RCC 7860 (cell line): ENCODE data around the gene FBXL20.
"Not testable (repeated sequence)": the region's sequence is repeated elsewhere in the genome, so short reads cannot be mapped to it uniquely, and the experiment has no call there.

ENCODE experiments used
- DNase-seq: peaks from one replicate; pipeline ENCODE4 v3.0.0-alpha.2; 2015; ENCODE audit warnings: low spot score
- FAIRE-seq: peaks from 2 replicates; lab custom pipeline; 2012; peaks lifted over from hg19 to GRCh38; lab: Jason Lieb, UNC

The FBXL20 gene

DNA sequence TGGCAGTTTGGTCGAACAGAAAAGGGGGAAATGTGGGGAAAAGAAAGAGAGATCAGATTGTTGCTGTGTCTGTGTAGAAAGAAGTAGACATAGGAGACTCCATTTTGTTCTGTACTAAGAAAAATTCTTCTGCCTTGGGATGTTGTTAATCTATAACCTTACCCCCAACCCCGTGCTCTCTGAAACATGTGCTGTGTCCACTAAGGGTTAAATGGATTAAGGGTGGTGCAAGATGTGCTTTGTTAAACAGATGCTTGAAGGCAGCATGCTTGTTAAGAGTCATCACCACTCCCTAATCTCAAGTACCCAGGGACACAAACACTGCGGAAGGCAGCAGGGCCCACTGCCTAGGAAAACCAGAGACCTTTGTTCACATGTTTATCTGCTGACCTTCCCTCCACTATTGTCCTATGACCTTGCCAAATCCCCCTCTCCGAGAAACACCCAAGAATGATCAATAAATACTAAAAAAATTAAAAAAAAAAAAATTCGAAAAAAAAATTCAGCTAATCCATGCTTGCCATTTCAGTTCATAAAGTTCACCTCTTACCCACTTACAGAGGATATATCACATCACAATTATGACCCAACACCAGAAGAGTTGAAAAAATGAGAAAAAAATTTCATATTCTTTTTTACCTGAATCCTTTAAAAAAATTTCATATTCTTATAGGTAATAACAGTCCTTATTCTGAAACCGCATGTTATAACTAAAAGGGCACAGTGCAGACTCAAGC lies 67.2 kb downstream of the FBXL20 start:
- DNase-seq, FAIRE-seq: not testable (repeated sequence)

DNA sequence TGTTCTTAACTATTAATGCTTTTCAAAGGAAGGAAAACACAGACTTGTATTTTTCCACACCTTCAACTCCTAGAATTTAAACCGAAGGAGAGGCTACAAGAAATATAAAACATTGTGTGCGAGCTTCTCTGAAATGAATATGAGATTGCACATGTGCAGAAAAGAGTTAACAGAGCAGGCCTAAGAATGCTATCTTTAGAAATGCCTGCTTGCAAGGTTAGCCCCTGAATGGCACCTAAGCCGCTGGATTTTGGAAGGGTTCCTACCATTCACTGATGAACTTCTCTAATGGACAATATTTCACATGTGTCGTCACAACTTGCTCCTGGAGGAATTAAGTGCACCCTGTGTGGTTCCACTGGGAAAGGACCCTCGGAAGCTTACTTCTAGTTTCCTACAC lies 69.3 kb downstream of the FBXL20 start:
- DNase-seq (no peak), FAIRE-seq (no peak)

GRCh38 chr17:39328815-39329214 lies 72.6 kb downstream of the FBXL20 start:
- FAIRE-seq, result no peak
- DNase-seq, result no peak

DNA sequence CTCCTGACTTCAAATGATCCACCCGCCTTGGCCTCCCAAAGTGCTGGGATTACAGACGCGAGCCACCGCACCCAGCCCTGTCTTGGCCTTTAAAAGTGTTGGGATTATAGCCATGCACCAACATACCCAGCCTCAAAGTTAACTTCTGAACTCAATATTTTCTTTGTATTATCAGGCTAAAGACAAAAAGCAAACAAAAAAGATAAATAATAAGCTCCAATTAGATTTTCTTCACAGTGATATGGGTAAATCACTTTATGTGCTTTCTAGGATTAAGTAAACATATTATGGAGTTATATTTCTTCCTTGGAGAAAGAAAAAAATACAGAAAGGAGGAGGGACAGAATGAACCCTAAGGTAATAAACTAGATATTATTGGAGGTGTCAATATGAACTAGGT lies 74.3 kb downstream of the FBXL20 start:
- FAIRE-seq (no peak), DNase-seq (no peak)

DNA sequence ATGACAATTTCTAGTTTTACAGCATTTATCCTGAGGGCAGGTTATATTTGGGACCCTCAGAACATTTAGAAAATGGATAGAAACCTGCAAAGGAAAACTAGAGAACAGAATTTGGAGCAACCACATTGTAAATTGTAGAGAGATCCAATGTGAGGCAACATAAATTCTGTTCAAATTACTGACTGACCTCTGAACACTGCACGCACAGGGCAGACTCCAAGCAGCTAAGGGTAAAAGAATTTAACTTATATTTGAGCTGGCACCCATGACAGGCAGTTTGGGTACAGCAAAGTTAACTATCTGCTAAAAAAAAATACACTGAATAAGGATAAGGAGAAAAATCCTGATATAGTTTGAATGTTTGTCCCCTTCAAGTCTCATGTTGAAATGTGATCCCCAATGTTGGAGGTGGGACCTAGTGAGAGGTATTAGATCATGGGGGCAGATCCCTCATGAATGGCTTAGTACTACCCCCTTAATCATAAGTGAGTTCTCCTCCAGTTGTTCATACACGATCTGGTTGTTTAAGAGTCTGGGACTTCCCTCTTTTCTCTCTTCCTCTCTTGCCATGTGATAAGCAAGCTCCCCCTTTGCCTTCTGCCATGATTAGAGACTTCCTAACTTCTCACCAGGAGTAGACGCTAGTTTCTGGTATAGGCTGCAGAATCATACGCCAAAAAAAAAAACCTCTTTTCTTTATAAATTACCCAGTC lies 75.7 kb downstream of the FBXL20 start:
- FAIRE-seq, result no peak
- DNase-seq, result no peak

DNA sequence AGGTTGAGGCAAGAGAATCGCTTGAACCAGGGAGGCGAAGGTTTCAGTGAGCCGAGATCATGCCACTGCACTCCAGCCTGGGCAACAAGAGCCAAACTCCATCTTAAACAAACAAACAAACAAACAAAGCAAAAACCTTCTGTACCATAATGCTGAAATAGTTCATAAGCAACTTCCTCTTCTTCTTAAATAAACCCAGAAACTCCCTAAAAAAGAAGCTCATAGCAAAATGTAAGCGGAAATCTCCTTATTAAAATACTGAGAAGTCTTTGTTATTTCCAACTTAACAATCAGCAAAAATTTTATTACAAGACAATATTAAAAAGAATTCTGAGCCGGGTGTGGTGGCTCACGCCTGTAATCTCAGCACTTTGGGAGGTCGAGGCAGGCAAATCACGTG lies 82.8 kb downstream of the FBXL20 start:
- FAIRE-seq, result no peak

DNA sequence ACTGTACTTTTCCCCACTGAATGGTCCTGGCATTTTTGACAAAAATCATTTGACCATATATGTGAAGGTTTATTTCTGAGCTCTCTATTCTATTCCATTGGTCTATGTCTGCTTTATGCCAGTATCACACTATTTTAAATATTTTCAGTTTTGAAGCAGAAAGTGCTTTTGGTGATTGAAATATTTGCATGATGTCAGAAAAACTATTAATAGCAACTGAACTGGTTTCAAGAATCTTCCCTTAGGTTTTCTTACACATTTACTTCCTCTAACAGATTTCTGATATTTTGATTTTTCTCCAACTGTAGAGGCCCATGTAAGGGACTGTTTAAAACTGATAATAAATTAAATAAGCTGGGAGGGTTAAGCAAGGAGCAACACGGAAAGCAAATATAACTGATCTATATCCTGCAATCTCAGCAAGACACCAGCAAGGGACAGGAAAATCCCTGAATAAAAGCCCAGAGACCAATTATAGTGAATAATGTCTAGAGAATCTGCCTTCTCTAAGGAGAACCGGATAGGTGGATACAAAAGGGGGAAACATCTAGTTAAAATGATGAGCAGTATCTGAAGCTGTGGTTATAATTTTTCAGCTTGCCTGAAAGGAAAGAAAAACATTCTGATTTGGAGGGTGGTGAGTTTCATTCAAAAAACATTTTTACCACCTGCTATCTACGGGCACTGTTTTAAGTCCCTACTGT lies 94.8 kb downstream of the FBXL20 start:
- FAIRE-seq (no peak), DNase-seq (no peak)

More for the DNA sequence above, 82.8 kb downstream of the FBXL20 start:
- DNase-seq, result no peak

- FAIRE-seq, result no peak
- DNase-seq, result no peak
Measured at GRCh38 chr17:39305978-39306377, 95.4 kb downstream of the FBXL20 start.

DNA sequence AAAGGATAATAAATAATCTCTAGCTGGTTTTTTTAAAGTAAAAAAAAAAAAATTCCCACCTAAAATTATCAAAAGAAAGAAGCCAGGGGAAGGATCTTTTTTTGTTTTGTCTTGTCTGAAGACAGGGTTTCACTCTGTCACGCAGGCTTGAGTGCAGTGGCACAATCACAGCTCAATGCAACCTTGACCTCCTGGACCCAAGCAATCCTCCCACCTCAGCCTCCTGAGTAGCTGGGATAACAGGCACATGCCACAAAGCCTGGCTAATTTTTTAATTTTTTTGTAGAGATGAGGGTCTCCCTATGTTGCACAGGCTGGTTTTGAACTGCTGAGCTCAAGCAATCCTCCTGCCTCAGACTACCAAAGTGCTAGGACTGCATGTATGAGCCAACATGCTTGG lies 97.2 kb downstream of the FBXL20 start:
- FAIRE-seq (no peak), DNase-seq (no peak)

GRCh38 chr17:39294060-39294459 lies 107.4 kb downstream of the FBXL20 start:
- FAIRE-seq, result no peak

GRCh38 chr17:39292546-39292945 lies 108.9 kb downstream of the FBXL20 start:
- not testable (repeated sequence) for FAIRE-seq, DNase-seq

More at GRCh38 chr17:39294060-39294459, 107.4 kb downstream of the FBXL20 start:
- DNase-seq, result no peak

DNA sequence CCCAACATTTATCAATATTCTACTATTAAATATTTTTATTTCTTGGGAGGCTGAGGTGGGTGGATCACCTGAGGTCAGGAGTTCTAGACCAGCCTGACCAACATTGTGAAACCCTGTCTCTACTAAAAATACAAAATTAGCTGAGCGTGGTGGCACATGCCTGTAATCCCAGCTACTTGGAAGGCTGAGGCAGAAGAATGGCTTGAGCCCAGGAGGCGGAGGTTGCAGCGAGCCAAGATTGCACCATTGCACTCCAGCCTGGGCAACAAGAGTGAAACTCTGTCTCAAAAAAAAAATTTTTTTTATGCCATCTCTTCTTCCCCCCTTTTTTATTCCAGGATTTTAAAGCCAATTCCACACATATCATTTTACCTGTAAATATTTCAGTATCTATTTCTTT lies 114.9 kb downstream of the FBXL20 start:
- FAIRE-seq, DNase-seq: not testable (repeated sequence)

DNA sequence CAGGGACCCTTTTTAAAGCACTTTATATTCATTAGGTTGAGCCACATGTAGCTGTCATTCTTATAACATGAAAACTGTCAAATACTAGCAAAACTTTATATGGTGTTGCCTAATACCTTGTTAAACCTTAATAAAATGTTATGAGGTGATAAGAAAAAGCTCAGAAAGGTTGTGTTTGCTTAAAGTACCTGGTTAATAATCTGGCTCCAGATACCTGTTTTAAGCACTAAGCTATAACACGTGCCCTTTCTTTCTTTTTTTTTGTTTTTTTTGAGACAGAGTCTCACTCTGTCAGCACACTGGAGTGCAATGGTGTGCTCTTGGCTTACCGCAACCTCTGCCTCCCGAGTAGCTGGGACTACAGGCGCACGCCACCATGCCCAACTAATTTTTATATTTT lies 116.7 kb downstream of the FBXL20 start:
- FAIRE-seq (no peak), DNase-seq (no peak)

DNA sequence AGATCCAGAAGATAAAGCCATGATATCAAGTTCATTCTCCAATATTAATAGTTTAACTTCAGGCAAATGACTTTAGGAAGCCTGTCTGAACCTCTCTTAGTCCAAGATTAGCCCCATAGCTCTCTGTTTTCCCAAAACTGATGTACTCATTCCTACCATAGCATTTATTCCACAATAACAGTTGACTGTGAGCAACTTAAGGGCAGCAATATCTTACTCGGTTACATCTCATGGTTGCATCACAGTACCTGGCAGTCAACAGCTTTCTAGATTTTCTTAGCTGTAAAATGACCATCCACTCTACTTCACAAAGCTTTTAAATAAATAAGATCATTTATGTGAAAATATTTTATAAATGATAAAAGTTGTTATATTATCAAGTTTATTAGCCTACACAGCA lies 117.5 kb downstream of the FBXL20 start:
- DNase-seq (no peak), FAIRE-seq (no peak)

GRCh38 chr17:39283098-39283497 lies 118.3 kb downstream of the FBXL20 start:
- FAIRE-seq (no peak), DNase-seq (no peak)

DNA sequence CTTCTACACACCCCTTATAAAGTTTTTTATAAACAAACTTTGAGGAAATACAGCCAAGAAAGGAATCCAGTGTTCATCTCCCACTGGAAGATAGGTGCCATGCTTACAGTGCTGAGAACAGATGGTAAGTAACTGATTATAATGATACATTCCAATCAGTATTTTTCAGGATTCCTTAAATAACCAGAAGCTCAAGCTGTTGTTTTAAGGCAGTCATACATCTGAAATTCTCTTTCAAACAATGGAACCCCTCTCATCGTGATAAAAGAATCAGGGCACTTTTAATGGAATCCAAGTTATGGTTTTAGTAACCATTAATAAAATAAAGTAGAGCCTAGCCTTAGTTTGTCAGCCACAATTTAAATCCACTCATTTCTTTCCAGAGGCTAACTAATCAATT lies 119.6 kb downstream of the FBXL20 start:
- FAIRE-seq (no peak), DNase-seq (no peak)

- not testable (repeated sequence) for FAIRE-seq, DNase-seq
Measured at GRCh38 chr17:39278246-39278645, 123.2 kb downstream of the FBXL20 start.

GRCh38 chr17:39277110-39277509 lies 124.3 kb downstream of the FBXL20 start:
- DNase-seq, result no peak
- no peak for FAIRE-seq

DNA sequence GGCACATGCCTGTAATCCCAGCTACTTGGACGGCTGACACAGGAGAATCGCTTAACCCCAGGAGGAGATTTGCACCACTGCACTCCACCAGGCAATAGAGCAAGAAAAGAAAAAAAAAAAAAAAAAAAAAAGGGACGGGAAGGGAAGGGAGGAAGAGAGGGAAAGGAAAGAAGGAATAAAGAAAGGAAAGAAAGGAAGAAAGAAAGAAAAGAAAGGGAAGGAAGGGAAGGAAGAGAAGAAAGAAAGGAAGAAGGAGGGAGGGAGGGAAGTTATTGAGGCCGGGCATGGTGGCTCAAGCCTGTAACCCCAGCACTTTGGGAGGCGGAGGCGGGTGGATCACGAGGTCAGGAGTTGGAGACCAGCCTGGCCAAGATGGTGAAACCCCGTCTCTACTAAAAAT lies 125.3 kb downstream of the FBXL20 start:
- no peak for FAIRE-seq
- no peak for DNase-seq

- no peak for FAIRE-seq
- no peak for DNase-seq
Measured at GRCh38 chr17:39271546-39271945, 129.9 kb downstream of the FBXL20 start.

DNA sequence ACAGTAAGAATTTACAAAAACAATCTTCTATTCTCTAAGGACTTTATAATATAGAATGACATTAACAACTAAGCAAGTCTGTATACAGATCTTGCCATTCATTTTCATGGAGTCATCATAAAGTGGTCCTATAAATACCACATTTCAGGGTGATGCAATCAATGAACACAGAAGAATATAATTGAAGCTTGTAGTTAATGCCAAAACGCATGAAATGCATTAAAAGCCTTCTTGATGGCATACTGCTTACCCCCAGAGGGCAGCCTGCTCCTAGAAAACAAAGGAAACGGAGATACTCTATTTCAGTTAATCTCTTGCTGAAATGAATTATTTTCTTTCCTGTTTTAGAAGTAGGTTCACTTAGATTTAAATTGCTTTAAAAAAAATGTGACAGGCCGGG lies 130.5 kb downstream of the FBXL20 start:
- no peak for FAIRE-seq

DNA sequence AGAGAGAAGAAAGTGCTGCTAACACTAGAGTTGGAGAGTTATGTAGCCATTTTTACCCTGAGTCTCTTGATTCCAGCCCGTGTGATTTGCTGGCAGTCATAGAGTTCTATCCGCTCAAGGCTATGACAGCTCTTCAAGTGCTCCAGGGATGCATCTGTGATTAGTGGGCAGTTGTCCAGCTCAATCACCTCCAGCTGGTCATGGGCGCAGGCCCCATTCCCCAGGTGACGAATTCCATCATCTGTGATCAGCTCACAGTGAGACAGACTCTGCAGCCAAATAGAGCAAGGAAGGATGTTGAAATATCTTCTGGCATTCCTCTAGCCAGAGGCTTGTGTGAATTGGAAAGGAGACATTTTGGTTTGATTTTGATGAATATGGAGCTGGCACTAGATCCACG lies 137.3 kb downstream of the FBXL20 start:
- FAIRE-seq, result no peak
- DNase-seq, result no peak

More for the DNA sequence above, 130.5 kb downstream of the FBXL20 start:
- no peak for DNase-seq
